K562 (cell line): ENCODE results near the gene SERTAD1. TPM values are rescaled to one million over a fixed set of nuclear protein-coding genes. Genes with fewer than 3 reads are reported as not detected.

Experiments
- ATAC-seq: fragments of 200-7000 bp; cut with Tn5 transposase; 3 replicates; pipeline ENCODE4 v1.9.1; 2020; ENCODE audit warnings: moderate library complexity
- BruUV-seq: library from RNA; stranded (reverse); fragments of 400-500 nt; replicated peaks from 2 replicates; lab custom pipeline; 2021; lab: Mats Ljungman, UMichigan
- CTCF ChIA-PET: fragments of 300-600 bp; formaldehyde crosslinking; extraction: SDS; loops from one replicate; lab custom pipeline; 2021; ENCODE audit warnings: low intra/inter-chr PET ratio; lab: Yijun Ruan, JAX
- POLR2A ChIA-PET: fragments of 300-600, 350-650 bp; sonication (Branson Sonifier 250); formaldehyde crosslinking; extraction: SDS; loops from one replicate; lab custom pipeline; 2021; ENCODE audit warnings: antibody characterized with exemption, inconsistent platforms; lab: Yijun Ruan, JAX
- DNase-seq, 4 experiments: peaks; one replicate each; pipeline versions ENCODE4 v3.0.0 to v3.0.0-alpha.2; 2011 to 2018; ENCODE audit warnings: low spot score in 3 of 4, mixed read lengths in 3 of 4; ENCODE audit errors: extremely low read depth in 1 of 4
- FAIRE-seq: peaks from 2 replicates; lab custom pipeline; 2011; peaks lifted over from hg19 to GRCh38; lab: Jason Lieb, UNC
- H2AFZ ChIP-seq: 2 replicates; pipeline ENCODE4 v1.6.0; 2011; ENCODE audit warnings: low read depth, low read length, control low read depth, inconsistent platforms
- H3K27ac ChIP-seq: fragments of 200-600 bp; 3 replicates; pipeline ENCODE4 v1.8.0; 2011; ENCODE audit warnings: low read depth, mild to moderate bottlenecking, control low read depth, inconsistent platforms, low read length, moderate library complexity, mixed read lengths; ENCODE audit errors: extremely low read depth
- H3K27me3 ChIP-seq, 2 experiments: fragments of 300-600 bp in 1 of 2; 2 replicates in 1 of 2; 3 replicates in 1 of 2; pipeline versions ENCODE4 v1.6.0 to v1.8.0; 2011; ENCODE audit warnings: inconsistent platforms in 2 of 2, low read length in 2 of 2, mild to moderate bottlenecking in 1 of 2, mixed read lengths in 1 of 2, moderate library complexity in 1 of 2; ENCODE audit not compliant: control insufficient read depth in 2 of 2, insufficient read depth in 2 of 2
- H3K36me3 ChIP-seq: fragments of 300-600 bp; 3 replicates; pipeline ENCODE4 v1.8.0; 2011; ENCODE audit warnings: mild to moderate bottlenecking, low read length, inconsistent platforms; ENCODE audit not compliant: control insufficient read depth, insufficient read depth
- H3K4me1 ChIP-seq, 2 experiments: fragments of 200-600 bp in 1 of 2; replicated peaks in 1 of 2; 2 replicates in 1 of 2; 3 replicates in 1 of 2; pipeline versions ENCODE4 v1.5.1 to v1.8.0; 2011; ENCODE audit warnings: inconsistent platforms in 2 of 2, low read length in 2 of 2, mild to moderate bottlenecking in 1 of 2, mixed read lengths in 1 of 2, moderate library complexity in 1 of 2; ENCODE audit not compliant: control insufficient read depth in 2 of 2, insufficient read depth in 2 of 2
- H3K4me2 ChIP-seq: 2 replicates; pipeline ENCODE4 v1.6.1; 2011; ENCODE audit warnings: low read length, control low read depth, inconsistent platforms, mixed read lengths; ENCODE audit not compliant: insufficient read depth
- H3K4me3 ChIP-seq: fragments of 200-600 bp; sonication (generic), shearing (Covaris generic); 2 replicates; pipeline ENCODE4 v1.5.1; 2016; ENCODE audit warnings: control low read depth, inconsistent platforms
- H3K79me2 ChIP-seq: fragments of 200-600 bp; 3 replicates; pipeline ENCODE4 v1.8.0; 2011; ENCODE audit warnings: low read length, inconsistent platforms; ENCODE audit not compliant: control insufficient read depth, insufficient read depth
- H3K9ac ChIP-seq, 2 experiments: 2 replicates each; pipeline versions ENCODE4 v1.6.0 to v1.6.1; 2011; ENCODE audit warnings: low read depth in 2 of 2, low read length in 2 of 2, control low read depth in 1 of 2, inconsistent platforms in 1 of 2, mild to moderate bottlenecking in 1 of 2, mixed read lengths in 1 of 2; ENCODE audit not compliant: insufficient read depth in 1 of 2
- H3K9me1 ChIP-seq: one replicate; pipeline ENCODE4 v1.6.0; 2011; ENCODE audit warnings: inconsistent platforms, mild to moderate bottlenecking, low read length, moderate library complexity; ENCODE audit not compliant: control insufficient read depth, insufficient read depth
- H3K9me3 ChIP-seq: replicated peaks from 2 replicates; pipeline ENCODE4 v1.5.1; 2011; ENCODE audit warnings: low read depth, low read length, inconsistent platforms; ENCODE audit not compliant: control insufficient read depth, insufficient read depth
- H4K20me1 ChIP-seq: replicated peaks from 2 replicates; pipeline ENCODE4 v1.6.1; 2011; ENCODE audit warnings: low read length, inconsistent platforms, mixed read lengths; ENCODE audit not compliant: control insufficient read depth, insufficient read depth
- ATF4 ChIP-seq: fragments of 450-650 bp; formaldehyde crosslinking; IDR thresholded peaks from 2 replicates; pipeline ENCODE4 v1.4.0; 2022; ENCODE audit warnings: mild to moderate bottlenecking, moderate library complexity
- BHLHE40 ChIP-seq: IDR thresholded peaks from 2 replicates; pipeline ENCODE4 v1.6.1; 2011; ENCODE audit warnings: low read length, improper control_type of control experiment
- COPS2 ChIP-seq: fragments of 450-650 bp; conservative IDR thresholded peaks from 2 replicates; pipeline ENCODE4 v1.6.1; 2016; ENCODE audit warnings: mild to moderate bottlenecking, moderate library complexity
- CREM ChIP-seq: IDR thresholded peaks from 2 replicates; pipeline ENCODE4 v1.6.1; 2014; ENCODE audit warnings: antibody characterized with exemption, low read depth
- GATAD2B ChIP-seq: fragments of 450-650 bp; IDR thresholded peaks from 2 replicates; pipeline ENCODE4 v1.6.1; 2017; ENCODE audit warnings: mild to moderate bottlenecking, borderline replicate concordance
- SMAD1 ChIP-seq: fragments of 150-350 bp; IDR thresholded peaks from 2 replicates; pipeline ENCODE4 v1.6.1; 2014; ENCODE audit warnings: low read length, low read depth; ENCODE audit not compliant: partially characterized antibody
- SREBF1 ChIP-seq: fragments of 150-350 bp; IDR thresholded peaks from 2 replicates; pipeline ENCODE4 v1.6.1; 2014; ENCODE audit warnings: antibody characterized with exemption, low read depth, low read length, borderline replicate concordance
- TAF7 ChIP-seq: fragments of 450-650 bp; IDR thresholded peaks from 2 replicates; pipeline ENCODE4 v1.6.1; 2016; ENCODE audit warnings: missing genetic modification characterization, missing compliant biosample characterization
- TCF7 ChIP-seq: sonication (generic); IDR thresholded peaks from 2 replicates; pipeline ENCODE4 v1.6.1; 2016; ENCODE audit warnings: antibody characterized with exemption, borderline replicate concordance
- TEAD4 ChIP-seq, 2 experiments: sonication (generic) in 1 of 2; formaldehyde crosslinking in 1 of 2; IDR thresholded peaks; 2 replicates each; pipeline versions ENCODE4 v1.6.1 to v1.8.0; 2012 to 2022; ENCODE audit warnings: borderline replicate concordance in 1 of 2, inconsistent platforms in 1 of 2, low read length in 1 of 2, mild to moderate bottlenecking in 1 of 2, missing genetic modification reagents in 1 of 2
- USF1 ChIP-seq: sonication (generic); formaldehyde crosslinking; IDR thresholded peaks from 2 replicates; pipeline ENCODE4 v1.9.0; 2022; ENCODE audit warnings: mild to moderate bottlenecking, missing genetic modification reagents
- XRCC5 ChIP-seq: fragments of 200-400 bp; formaldehyde crosslinking; IDR thresholded peaks from 2 replicates; pipeline ENCODE4 v1.6.1; 2017; ENCODE audit warnings: low read depth, mild to moderate bottlenecking, low read length
- ZBTB2 ChIP-seq: fragments of 450-650 bp; IDR thresholded peaks from 2 replicates; pipeline ENCODE4 v1.6.1; 2016; ENCODE audit warnings: antibody characterized with exemption
- ZFPM2 ChIP-seq: fragments of 250-450 bp; sonication (Bioruptor Pico); IDR thresholded peaks from 2 replicates; pipeline ENCODE4 v1.5.1; 2022; ENCODE audit warnings: mild to moderate bottlenecking
- ZNF583 ChIP-seq: fragments of 250-450 bp; sonication (Bioruptor Pico); IDR thresholded peaks from 2 replicates; pipeline ENCODE4 v1.4.0; 2020
- WGBS: fragments of 100-300 bp; shearing (Covaris generic); methylation state at CpG from one replicate; pipeline ENCODE4 v1.1.6; 2016; ENCODE audit warnings: low coverage, mixed read lengths; ENCODE audit not compliant: insufficient coverage; ENCODE audit errors: missing lambda C conversion rate; 5-methylcytosine and 5-hydroxymethylcytosine counted together
- in situ Hi-C: fragments of 300-500 bp; cut with MboI; formaldehyde crosslinking; loops from 4 replicates; pipeline ENCODE4 v1.15.0; 2018; ENCODE audit warnings: inconsistent platforms, mixed read lengths
- intact Hi-C: fragments of 100-400 bp; cut with micrococcal nuclease; formaldehyde crosslinking; loops from 2 replicates; pipeline ENCODE4 v1.14.2; 2022
- polyA plus RNA-seq, 8 experiments: library from polyadenylated mRNA; depleted of rRNA in 4 of 8; stranded (reverse) in 5 of 8; unstranded in 3 of 8; fragments of >200 nt; fragmentation: Nextera tagmentation in 2 of 8; fragmentation: Illumina TruSeq in 1 of 8; extraction: Ambion mirVana in 2 of 8; extraction: Trizol in 1 of 8; gene quantifications; 2 replicates each; pipeline versions ENCODE4 v1.2.1 to v1.2.3, GENCODE V29; 2011 to 2014; ENCODE audit warnings: inconsistent platforms in 1 of 8, missing spikeins in 1 of 8
- total RNA-seq, 7 experiments: library from RNA; depleted of rRNA in 6 of 7; stranded (reverse); fragments of >200 nt in 6 of 7; fragmentation: Illumina TruSeq in 2 of 7; extraction: Trizol in 2 of 7; gene quantifications; 2 replicates each; pipeline versions ENCODE4 v1.2.1 to v1.2.3, GENCODE V29; 2011 to 2021; ENCODE audit warnings: low replicate concordance in 1 of 7
- TF ChIP-seq, protein P1 (sequence below): fragments of 450-650 bp; IDR thresholded peaks from 2 replicates; pipeline ENCODE4 v1.7.0; 2016; ENCODE audit warnings: borderline replicate concordance
- TF ChIP-seq, protein P2 (sequence below): fragments of 450-650 bp; IDR thresholded peaks from 2 replicates; pipeline ENCODE4 v1.6.1; 2016

SERTAD1 gene
- total and polyA plus RNA-seq, 9 of the 15 experiments (the other 6 are each of a cell fraction or from before 2014, with no cell fraction given) = 0.15 to 8.7 (median 4.9) TPM

DNA sequence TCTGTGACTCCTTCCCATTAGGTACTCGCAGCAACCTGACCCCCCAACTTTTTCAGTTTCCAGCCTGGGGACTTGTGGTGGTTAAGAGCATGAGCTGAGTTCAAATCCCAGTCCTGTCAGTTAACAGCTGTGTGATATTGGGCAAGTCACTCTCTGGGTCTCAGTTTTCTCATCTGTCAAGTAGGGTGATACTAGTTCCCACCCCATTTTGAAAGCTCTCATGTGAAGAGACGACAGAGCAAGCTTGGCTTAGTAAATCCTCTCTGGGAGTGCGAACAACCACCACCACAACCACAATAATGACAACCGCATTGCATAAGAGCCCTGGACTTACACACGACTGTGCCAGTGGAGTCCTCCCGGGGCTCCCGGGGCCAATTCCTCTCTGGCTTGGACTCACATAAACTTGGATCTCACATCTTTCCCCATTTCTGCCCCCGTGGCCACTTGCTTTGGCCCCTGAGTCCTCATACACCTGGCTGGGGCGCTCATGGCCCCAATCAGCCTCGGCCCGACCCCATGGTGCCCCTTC, 39.3 kb upstream of the SERTAD1 start:
- H3K79me2 ChIP-seq = peaks cover 58% of the 10 kb centered on the region
- H4K20me1 ChIP-seq = peaks cover 7% of the 10 kb centered on the region
- peak overlapping the region; percentile 91 for H3K4me3 ChIP-seq
- H3K27me3 ChIP-seq = no peaks in the 10 kb centered on the region
- CTCF ChIA-PET = interaction anchor here (0.6 to 1.9 kb wide), 6 partner anchors 134 to 1417 kb away, joined by 3 to 12 read pairs (median 4); no protein-coding TSS in a partner anchor
- peak; percentile 12 for ATAC-seq
- peak overlapping the region; percentile 96 for H3K27ac ChIP-seq
- FAIRE-seq = no peak
- in situ Hi-C loops (no loop called here), intact Hi-C loops (loop anchor here (2.0 kb wide), 1 partner anchor 64 kb away; no protein-coding TSS in a partner anchor)
- H3K9me1 ChIP-seq = peaks cover 4% of the 10 kb centered on the region
- peak in 1 of 4 experiments; percentile 25 for DNase-seq
- peak overlapping the region; percentile 96 to 99 for H3K9ac ChIP-seq
- WGBS = 0% methylated on average over 11 of the region's 11 CpGs
- H2AFZ ChIP-seq = peak overlapping the region; percentile 41
- TSS peak; percentile 83 for BruUV-seq
- peak overlapping the region; percentile 91 for H3K4me2 ChIP-seq
- no peaks in the 10 kb centered on the region; the same call in 1 of the 2 replicates for H3K9me3 ChIP-seq
- peaks cover 17% of the 10 kb centered on the region for H3K36me3 ChIP-seq
- POLR2A ChIA-PET = interaction anchor here (0.6 to 4.0 kb wide), 21 partner anchors 11 to 150 kb away, joined by 3 to 43 read pairs (median 4); partner anchors contain the start of genes LTBP4, SERTAD1 and SERTAD3
- H3K4me1 ChIP-seq = peaks cover 23 to 58% of the 10 kb centered on the region in 2 experiments; a peak in 4 of 5 replicates
- TF ChIP-seq SREBF1 (no peak), USF1 (no peak), BHLHE40 (no peak), ZBTB2 (no peak), TCF7 (no peak), GATAD2B (no peak), TEAD4 (IDR thresholded peaks at IDR 0.05; ENCODE audit: low read length) (no peak), TEAD4 (CRISPR knock-in tag; IDR thresholded peaks at IDR 0.05; ENCODE audit: borderline replicate concordance) (no peak), ZFPM2 (CRISPR knock-in tag) (0 out of 2 replicates have a peak, but pooled peaks have one; percentile 47), COPS2 (no peak), CREM (no peak), ZNF583 (CRISPR knock-in tag) (no peak), XRCC5 (no peak; the same call in 1 of the 2 replicates), TAF7 (no peak), SMAD1 (no peak), ATF4 (CRISPR knock-in tag) (no peak)
- TF ChIP-seq, protein P1, sequence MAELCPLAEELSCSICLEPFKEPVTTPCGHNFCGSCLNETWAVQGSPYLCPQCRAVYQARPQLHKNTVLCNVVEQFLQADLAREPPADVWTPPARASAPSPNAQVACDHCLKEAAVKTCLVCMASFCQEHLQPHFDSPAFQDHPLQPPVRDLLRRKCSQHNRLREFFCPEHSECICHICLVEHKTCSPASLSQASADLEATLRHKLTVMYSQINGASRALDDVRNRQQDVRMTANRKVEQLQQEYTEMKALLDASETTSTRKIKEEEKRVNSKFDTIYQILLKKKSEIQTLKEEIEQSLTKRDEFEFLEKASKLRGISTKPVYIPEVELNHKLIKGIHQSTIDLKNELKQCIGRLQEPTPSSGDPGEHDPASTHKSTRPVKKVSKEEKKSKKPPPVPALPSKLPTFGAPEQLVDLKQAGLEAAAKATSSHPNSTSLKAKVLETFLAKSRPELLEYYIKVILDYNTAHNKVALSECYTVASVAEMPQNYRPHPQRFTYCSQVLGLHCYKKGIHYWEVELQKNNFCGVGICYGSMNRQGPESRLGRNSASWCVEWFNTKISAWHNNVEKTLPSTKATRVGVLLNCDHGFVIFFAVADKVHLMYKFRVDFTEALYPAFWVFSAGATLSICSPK = no peak
- TF ChIP-seq, protein P2, sequence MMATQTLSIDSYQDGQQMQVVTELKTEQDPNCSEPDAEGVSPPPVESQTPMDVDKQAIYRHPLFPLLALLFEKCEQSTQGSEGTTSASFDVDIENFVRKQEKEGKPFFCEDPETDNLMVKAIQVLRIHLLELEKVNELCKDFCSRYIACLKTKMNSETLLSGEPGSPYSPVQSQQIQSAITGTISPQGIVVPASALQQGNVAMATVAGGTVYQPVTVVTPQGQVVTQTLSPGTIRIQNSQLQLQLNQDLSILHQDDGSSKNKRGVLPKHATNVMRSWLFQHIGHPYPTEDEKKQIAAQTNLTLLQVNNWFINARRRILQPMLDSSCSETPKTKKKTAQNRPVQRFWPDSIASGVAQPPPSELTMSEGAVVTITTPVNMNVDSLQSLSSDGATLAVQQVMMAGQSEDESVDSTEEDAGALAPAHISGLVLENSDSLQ = no peak; the same call in 1 of the 2 replicates
